HCT116 (cell line): ENCODE data around the gene ZFYVE27. TPM values are rescaled to one million over a fixed set of nuclear protein-coding genes. Genes with fewer than 3 reads are reported as not detected.

Experiments used
- ATAC-seq: fragments of 200-7000 bp; cut with Tn5 transposase; 2 replicates; pipeline ENCODE4 v1.9.1; 2020; ENCODE audit warnings: mild to moderate bottlenecking, moderate library complexity
- BruUV-seq: library from RNA; stranded (reverse); fragments of 400-500 nt; replicated peaks from 2 replicates; lab custom pipeline; 2021; lab: Mats Ljungman, UMichigan
- CTCF ChIA-PET: fragments of 300-600 bp; sonication (Branson Sonifier 250); formaldehyde crosslinking; loops from one replicate; lab custom pipeline; 2021; ENCODE audit warnings: antibody characterized with exemption; lab: Charles Lee
- POLR2A ChIA-PET: fragments of 300-600, 350-600 bp; sonication (Branson Sonifier 250); formaldehyde crosslinking; loops from one replicate; lab custom pipeline; 2021; ENCODE audit warnings: antibody characterized with exemption; lab: Charles Lee
- RAD21 ChIA-PET, 2 experiments: fragments of 300-600 bp; sonication (Branson Sonifier 250); formaldehyde crosslinking; loops; one replicate each; lab custom pipeline; 2023; ENCODE audit warnings: low total read pairs in 2 of 2; ENCODE audit not compliant: uncharacterized antibody in 2 of 2, unreplicated experiment in 2 of 2, low non-redundant PET in 1 of 2; lab: Charles Lee
- DNase-seq: peaks from one replicate; pipeline ENCODE4 v3.0.0-alpha.2; 2010; ENCODE audit warnings: low read depth, low spot score
- H2AFZ ChIP-seq: fragments of 200-600 bp; shearing (Covaris generic), sonication (generic); 2 replicates; pipeline ENCODE4 v1.6.1; 2017; ENCODE audit warnings: low read depth, mixed run types, mixed read lengths, antibody characterized with exemption, low read length; ENCODE audit not compliant: poor library complexity, severe bottlenecking
- H3K27ac ChIP-seq: 2 replicates; pipeline ENCODE4 v1.5.1; 2012; ENCODE audit warnings: low read depth, low read length
- H3K27me3 ChIP-seq: fragments of 200-600 bp; sonication (generic); 2 replicates; pipeline ENCODE4 v1.6.1; 2016; ENCODE audit warnings: mixed run types, low read length, mixed read lengths; ENCODE audit not compliant: insufficient read depth
- H3K36me3 ChIP-seq, 2 experiments: fragments of 200-500 bp in 1 of 2; fragments of 200-600 bp in 1 of 2; sonication (Bioruptor generic) in 1 of 2; sonication (generic) in 1 of 2; 2 replicates each; pipeline versions ENCODE4 v1.5.1 to v1.6.1; 2014 to 2016; ENCODE audit warnings: low read length in 2 of 2, inconsistent platforms in 1 of 2, mixed read lengths in 1 of 2, mixed run types in 1 of 2; ENCODE audit not compliant: insufficient read depth in 2 of 2, control insufficient read depth in 1 of 2
- H3K4me1 ChIP-seq, 2 experiments: fragments of 200-600 bp in 1 of 2; sonication (generic) in 1 of 2; 2 replicates each; pipeline versions ENCODE4 v1.5.1 to v1.6.1; 2012 to 2017; ENCODE audit warnings: low read length in 2 of 2, inconsistent platforms in 1 of 2, mild to moderate bottlenecking in 1 of 2, mixed read lengths in 1 of 2, mixed run types in 1 of 2, moderate library complexity in 1 of 2; ENCODE audit not compliant: insufficient read depth in 2 of 2, control insufficient read depth in 1 of 2
- H3K4me2 ChIP-seq: fragments of 200-600 bp; sonication (generic); 2 replicates; pipeline ENCODE4 v1.6.1; 2017; ENCODE audit warnings: mixed run types, low read length, mixed read lengths
- H3K4me3 ChIP-seq, 2 experiments: fragments of 200-600 bp in 1 of 2; sonication (generic) in 1 of 2; replicated peaks in 1 of 2; 2 replicates each; pipeline ENCODE4 v1.5.1; 2011 to 2016; ENCODE audit warnings: low read length in 2 of 2, control low read depth in 1 of 2, low read depth in 1 of 2, mild to moderate bottlenecking in 1 of 2, mixed read lengths in 1 of 2, mixed run types in 1 of 2
- H3K79me2 ChIP-seq: fragments of 200-600 bp; sonication (generic); 2 replicates; pipeline ENCODE4 v1.6.1; 2017; ENCODE audit warnings: mild to moderate bottlenecking, mixed run types, low read length, moderate library complexity, mixed read lengths; ENCODE audit not compliant: insufficient read depth
- H3K9ac ChIP-seq: fragments of 200-600 bp; sonication (generic); 2 replicates; pipeline ENCODE4 v1.6.1; 2016; ENCODE audit warnings: low read length, mixed read lengths
- H3K9me2 ChIP-seq: fragments of 200-600 bp; sonication (generic), shearing (Covaris generic); 2 replicates; pipeline ENCODE4 v1.6.1; 2017; ENCODE audit warnings: mixed run types, mild to moderate bottlenecking, moderate library complexity; ENCODE audit not compliant: insufficient read depth
- H3K9me3 ChIP-seq, 2 experiments: fragments of 200-500 bp in 1 of 2; fragments of 200-600 bp in 1 of 2; sonication (Bioruptor generic) in 1 of 2; sonication (generic) in 1 of 2; 2 replicates each; pipeline ENCODE4 v1.6.1; 2014 to 2017; ENCODE audit warnings: low read length in 2 of 2, mixed read lengths in 2 of 2, inconsistent platforms in 1 of 2, low read depth in 1 of 2, mild to moderate bottlenecking in 1 of 2, mixed run types in 1 of 2, moderate library complexity in 1 of 2; ENCODE audit not compliant: control insufficient read depth in 1 of 2, insufficient read depth in 1 of 2
- H4K20me1 ChIP-seq: fragments of 200-600 bp; sonication (generic), shearing (Covaris generic); 2 replicates; pipeline ENCODE4 v1.6.1; 2017; ENCODE audit warnings: mixed run types, mild to moderate bottlenecking, moderate library complexity; ENCODE audit not compliant: insufficient read depth
- ATF3 ChIP-seq: IDR thresholded peaks from 2 replicates; pipeline ENCODE4 v1.6.1; 2012
- CEBPB ChIP-seq: IDR thresholded peaks from 2 replicates; pipeline ENCODE4 v1.6.1; 2012; ENCODE audit warnings: low read depth
- CTCF ChIP-seq, 3 experiments: fragments of 200-600 bp in 1 of 3; sonication (generic) in 1 of 3; IDR thresholded peaks in 2 of 3; conservative IDR thresholded peaks in 1 of 3; 2 replicates each; pipeline ENCODE4 v1.5.1; 2012 to 2017; ENCODE audit warnings: low read depth in 2 of 3, low read length in 2 of 3, antibody characterized with exemption in 1 of 3, borderline replicate concordance in 1 of 3, control low read depth in 1 of 3, mild to moderate bottlenecking in 1 of 3, mixed read lengths in 1 of 3, mixed run types in 1 of 3, moderate library complexity in 1 of 3; ENCODE audit not compliant: insufficient read depth in 1 of 3
- EZH2 ChIP-seq: fragments of 200-600 bp; sonication (generic); IDR thresholded peaks from 2 replicates; pipeline ENCODE4 v1.6.1; 2017; ENCODE audit warnings: antibody characterized with exemption, mixed run types
- JUND ChIP-seq: IDR thresholded peaks from 2 replicates; pipeline ENCODE4 v1.6.1; 2012
- POLR2AphosphoS5 ChIP-seq: IDR thresholded peaks from 2 replicates; pipeline ENCODE4 v1.6.1; 2011; ENCODE audit warnings: mild to moderate bottlenecking, low read depth, low read length, moderate library complexity
- REST ChIP-seq: IDR thresholded peaks from 2 replicates; pipeline ENCODE4 v1.6.1; 2012; ENCODE audit warnings: low read depth
- TCF7L2 ChIP-seq: IDR thresholded peaks from 2 replicates; pipeline ENCODE4 v1.7.0; 2011; ENCODE audit warnings: borderline replicate concordance, inconsistent platforms; ENCODE audit not compliant: insufficient read depth, insufficient read length; ENCODE audit errors: extremely low read depth
- YY1 ChIP-seq: IDR thresholded peaks from 2 replicates; pipeline ENCODE4 v1.6.1; 2011; ENCODE audit warnings: low read length, low read depth, moderate library complexity, mild to moderate bottlenecking; ENCODE audit not compliant: insufficient replicate concordance; ENCODE audit errors: extremely low read depth
- ZFX ChIP-seq: fragments of 450-650 bp; IDR thresholded peaks from 2 replicates; pipeline ENCODE4 v1.6.1; 2017
- intact Hi-C: fragments of 100-400 bp; cut with micrococcal nuclease; formaldehyde crosslinking; loops from 2 replicates; pipeline ENCODE4 v1.10.0; 2022
- total RNA-seq: library from RNA; stranded (reverse); gene quantifications from one replicate; pipeline ENCODE4 v1.2.1, GENCODE V29; 2021; ENCODE audit not compliant: unreplicated experiment

ZFYVE27 gene
- total RNA-seq, 1 experiment from 2014 or later: 28.4 TPM

GRCh38 chr10:97801422-97801821 lies 64.5 kb downstream of the ZFYVE27 start:
- H3K4me3 ChIP-seq: no peak overlapping the region
- H4K20me1 ChIP-seq: no peaks in the 10 kb centered on the region
- no TSS peak for BruUV-seq
- H3K36me3 ChIP-seq: no peaks in the 10 kb centered on the region
- H2AFZ ChIP-seq: no peak overlapping the region
- H3K27ac ChIP-seq: no peak overlapping the region
- no peak for TF ChIP-seq POLR2AphosphoS5
- TF ChIP-seq CTCF (IDR thresholded peaks at IDR 0.05 in 2 of 3, conservative IDR thresholded peaks at IDR 0.05 in 1 of 3; ENCODE audit: borderline replicate concordance in 1 of 3, insufficient read depth in 1 of 3, low read depth in 2 of 3, low read length in 2 of 3): no peak
- TF ChIP-seq YY1: no peak
- no peak for TF ChIP-seq EZH2
- no peak for TF ChIP-seq REST
- TF ChIP-seq TCF7L2: no peak
- TF ChIP-seq JUND: no peak
- TF ChIP-seq ZFX: no peak
- no peak for TF ChIP-seq ATF3
- TF ChIP-seq CEBPB: no peak
- H3K9me3 ChIP-seq: no peaks in the 10 kb centered on the region; a peak in 1 of 4 replicates
- no peaks in the 10 kb centered on the region for H3K9me2 ChIP-seq
- peaks cover 0 to 7% of the 10 kb centered on the region in 2 experiments; a peak in 2 of 4 replicates for H3K4me1 ChIP-seq
- no peak for DNase-seq
- no peak overlapping the region for H3K4me2 ChIP-seq
- H3K79me2 ChIP-seq: no peaks in the 10 kb centered on the region
- CTCF ChIA-PET: interaction anchor here (0.6 to 1.4 kb wide), 3 partner anchors 10 to 240 kb away, joined by 3 to 4 read pairs (median 3); no protein-coding TSS in a partner anchor
- POLR2A ChIA-PET: no interaction called here
- intact Hi-C loops: no loop called here
- ATAC-seq: no peak
- RAD21 ChIA-PET: no interaction called here
- no peak overlapping the region for H3K9ac ChIP-seq
- no peaks in the 10 kb centered on the region; the same call in 1 of the 2 replicates for H3K27me3 ChIP-seq
